Neutrophil (primary cell): ENCODE data around the gene RASSF4.
A peak's percentile ranks its signal among the peaks of the same experiment; 100 is the strongest.

ENCODE experiments used
- H3K27ac ChIP-seq: fragments of 200-600 bp; sonication (generic); 2 replicates; pipeline ENCODE4 v1.5.1; 2016; ENCODE audit warnings: mild to moderate bottlenecking, moderate library complexity
- H3K27me3 ChIP-seq: fragments of 200-600 bp; sonication (generic); 2 replicates; pipeline ENCODE4 v1.6.0; 2016; ENCODE audit warnings: mild to moderate bottlenecking
- H3K36me3 ChIP-seq: fragments of 200-600 bp; sonication (generic); 2 replicates; pipeline ENCODE4 v1.5.1; 2017
- H3K4me1 ChIP-seq, 2 experiments: fragments of 200-600 bp in 1 of 2; sonication (generic) in 1 of 2; 1 replicate in 1 of 2; 2 replicates in 1 of 2; pipeline versions ENCODE4 v1.5.1 to v1.6.1; 2013 to 2016; ENCODE audit warnings: low read depth in 1 of 2, low read length in 1 of 2, mild to moderate bottlenecking in 1 of 2, moderate library complexity in 1 of 2; ENCODE audit not compliant: control insufficient read depth in 1 of 2, insufficient read depth in 1 of 2
- H3K4me3 ChIP-seq, 2 experiments: fragments of 200-600 bp in 1 of 2; sonication (generic) in 1 of 2; 1 replicate in 1 of 2; 2 replicates in 1 of 2; pipeline ENCODE4 v1.5.1; 2013 to 2016; ENCODE audit warnings: low read depth in 1 of 2, low read length in 1 of 2, mild to moderate bottlenecking in 1 of 2, moderate library complexity in 1 of 2
- H3K9me3 ChIP-seq: fragments of 200-600 bp; sonication (generic); 2 replicates; pipeline ENCODE4 v1.5.1; 2016
- TF ChIP-seq, protein P1 (sequence below): fragments of 200-600 bp; sonication (generic); IDR thresholded peaks from 2 replicates; pipeline ENCODE4 v1.5.1; 2016; ENCODE audit warnings: antibody characterized with exemption

RASSF4 gene

GRCh38 chr10:44932517-44933450 lies 26.8 kb upstream of the RASSF4 start:
- H3K27me3 ChIP-seq: no peaks in the 10 kb centered on the region
- TF ChIP-seq, protein P1, sequence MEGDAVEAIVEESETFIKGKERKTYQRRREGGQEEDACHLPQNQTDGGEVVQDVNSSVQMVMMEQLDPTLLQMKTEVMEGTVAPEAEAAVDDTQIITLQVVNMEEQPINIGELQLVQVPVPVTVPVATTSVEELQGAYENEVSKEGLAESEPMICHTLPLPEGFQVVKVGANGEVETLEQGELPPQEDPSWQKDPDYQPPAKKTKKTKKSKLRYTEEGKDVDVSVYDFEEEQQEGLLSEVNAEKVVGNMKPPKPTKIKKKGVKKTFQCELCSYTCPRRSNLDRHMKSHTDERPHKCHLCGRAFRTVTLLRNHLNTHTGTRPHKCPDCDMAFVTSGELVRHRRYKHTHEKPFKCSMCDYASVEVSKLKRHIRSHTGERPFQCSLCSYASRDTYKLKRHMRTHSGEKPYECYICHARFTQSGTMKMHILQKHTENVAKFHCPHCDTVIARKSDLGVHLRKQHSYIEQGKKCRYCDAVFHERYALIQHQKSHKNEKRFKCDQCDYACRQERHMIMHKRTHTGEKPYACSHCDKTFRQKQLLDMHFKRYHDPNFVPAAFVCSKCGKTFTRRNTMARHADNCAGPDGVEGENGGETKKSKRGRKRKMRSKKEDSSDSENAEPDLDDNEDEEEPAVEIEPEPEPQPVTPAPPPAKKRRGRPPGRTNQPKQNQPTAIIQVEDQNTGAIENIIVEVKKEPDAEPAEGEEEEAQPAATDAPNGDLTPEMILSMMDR: peak; percentile 86
- no peaks in the 10 kb centered on the region for H3K9me3 ChIP-seq
- H3K27ac ChIP-seq: no peak overlapping the region
- H3K4me1 ChIP-seq: peaks cover 22 to 36% of the 10 kb centered on the region in 2 experiments
- no peaks in the 10 kb centered on the region for H3K36me3 ChIP-seq
- no peak overlapping the region for H3K4me3 ChIP-seq

- TF ChIP-seq, protein P1: no peak
- peaks cover 24 to 36% of the 10 kb centered on the region in 2 experiments for H3K4me1 ChIP-seq
- H3K36me3 ChIP-seq: no peaks in the 10 kb centered on the region
- H3K27me3 ChIP-seq: no peaks in the 10 kb centered on the region
- no peaks in the 10 kb centered on the region for H3K9me3 ChIP-seq
- H3K27ac ChIP-seq: no peak overlapping the region
- H3K4me3 ChIP-seq: no peak overlapping the region
Measured at GRCh38 chr10:44933451-44934321, 25.9 kb upstream of the RASSF4 start.

- TF ChIP-seq, protein P1: no peak
- no peak overlapping the region for H3K4me3 ChIP-seq
- H3K4me1 ChIP-seq: peaks cover 33 to 38% of the 10 kb centered on the region in 2 experiments
- no peaks in the 10 kb centered on the region for H3K27me3 ChIP-seq
- H3K27ac ChIP-seq: no peak overlapping the region
- H3K9me3 ChIP-seq: no peaks in the 10 kb centered on the region
- no peaks in the 10 kb centered on the region for H3K36me3 ChIP-seq
Measured at GRCh38 chr10:44934416-44935200, 25.0 kb upstream of the RASSF4 start.

GRCh38 chr10:44935201-44935965 lies 24.2 kb upstream of the RASSF4 start:
- Histone ChIP-seq H3K27ac (no peak overlapping the region), H3K4me1 (peaks cover 40 to 46% of the 10 kb centered on the region in 2 experiments), H3K4me3 (no peak overlapping the region), H3K27me3 (no peaks in the 10 kb centered on the region), H3K36me3 (no peaks in the 10 kb centered on the region), H3K9me3 (no peaks in the 10 kb centered on the region)
- TF ChIP-seq, protein P1: no peak
